Measurements from ENCODE around the gene TTLL6. TPM values are rescaled to one million over a fixed set of nuclear protein-coding genes. Genes with fewer than 3 reads are reported as not detected.

TTLL6 gene
- total and polyA plus RNA-seq, 2 of the 4 experiments (the other 2 are of a cell fraction) = not detected

DNA sequence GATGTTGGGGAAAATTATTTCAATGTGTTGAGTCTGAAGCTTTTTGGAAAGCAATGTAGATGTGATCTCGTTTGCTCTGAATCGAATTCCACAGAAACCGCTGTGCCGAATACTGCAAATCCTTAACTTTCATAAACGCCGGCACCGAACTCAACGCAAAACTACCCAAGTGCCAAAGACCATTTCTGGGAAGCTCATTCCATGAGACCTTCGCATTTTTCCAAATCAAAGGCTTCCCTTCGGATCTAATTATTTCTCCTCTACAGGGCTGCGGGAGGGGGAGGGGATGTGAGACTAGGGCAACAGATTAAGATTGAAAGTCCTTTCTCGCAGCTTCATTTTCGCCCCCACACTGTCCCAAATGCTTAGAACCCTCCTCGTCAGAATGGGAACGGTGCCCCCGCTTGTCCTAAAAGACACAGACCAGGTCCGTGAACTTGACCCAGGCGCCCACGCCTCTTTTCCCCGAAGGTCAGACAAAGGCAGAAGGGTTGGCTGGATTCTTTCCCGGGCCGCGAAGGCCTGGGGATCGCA lies 98.7 kb downstream of the TTLL6 start:
- Histone ChIP-seq H3K36me3 (ENCODE audit: control insufficient read depth, insufficient read depth, low read length) (no peaks in the 10 kb centered on the region), H4K20me1 (ENCODE audit: insufficient read depth, low read length) (0 out of 2 replicates have a peak, but pooled peaks cover 8% of the 10 kb centered on the region), H3K4me3 (ENCODE audit: insufficient read depth, low read depth, low read length) (no peak overlapping the region), H3K23ac (ENCODE audit: low read depth, low read length) (no peak overlapping the region), H2AK5ac (ENCODE audit: low read depth, low read length) (no peak overlapping the region), H4K5ac (ENCODE audit: low read depth, low read length) (no peak overlapping the region), H2AFZ (replicated peaks; ENCODE audit: low read length, poor library complexity) (no peak overlapping the region), H3K4me1 (ENCODE audit: control insufficient read depth, insufficient read depth, low read length) (no peaks in the 10 kb centered on the region), H3K4ac (ENCODE audit: low read depth, low read length) (no peak overlapping the region), H3K27ac (ENCODE audit: insufficient read depth, low read length) (no peak overlapping the region), H4K91ac (ENCODE audit: insufficient read depth, low read depth, low read length) (no peak overlapping the region), H3K9me3 (ENCODE audit: control insufficient read depth, insufficient read depth, low read length) (peaks cover 17% of the 10 kb centered on the region), H3K18ac (ENCODE audit: low read depth, low read length) (no peak overlapping the region), H2BK15ac (ENCODE audit: low read depth, low read length) (no peak overlapping the region), H2BK120ac (ENCODE audit: low read depth, low read length) (no peak overlapping the region), H4K8ac (ENCODE audit: low read depth in 2 of 2, low read length in 2 of 2) (no peak overlapping the region), H2BK20ac (ENCODE audit: low read depth, low read length) (no peak overlapping the region), H3K9ac (ENCODE audit: low read depth, low read length) (no peak overlapping the region), H3K27me3 (ENCODE audit: control insufficient read depth, insufficient read depth, low read length) (peaks cover 77% of the 10 kb centered on the region), H3K4me2 (ENCODE audit: low read depth, low read length) (no peak overlapping the region), H2BK5ac (ENCODE audit: low read depth, low read length, poor library complexity, severe bottlenecking) (no peak overlapping the region), H2AK9ac (replicated peaks; ENCODE audit: low read depth, low read length, poor library complexity) (no peak overlapping the region), H3K9me1 (ENCODE audit: insufficient read depth, low read length) (no peaks in the 10 kb centered on the region), H3K14ac (replicated peaks; ENCODE audit: low read depth, low read length) (no peak overlapping the region), H3K79me1 (ENCODE audit: low read depth in 1 of 2, low read length in 2 of 2) (no peaks in the 10 kb centered on the region), H3K56ac (ENCODE audit: extremely low read depth, insufficient read depth, low read length) (no peak overlapping the region)
- DNase-seq (no peak), ATAC-seq (ENCODE audit: low read depth) (no peak)
- POLR2A ChIA-PET (ENCODE audit: unreplicated experiment) = no interaction called here
- CTCF ChIA-PET = interaction anchor here (0.6 to 0.7 kb wide), 2 partner anchors 97 to 166 kb away, joined by 3 to 9 read pairs; no protein-coding TSS in a partner anchor
- in situ Hi-C loops (cut with MboI; ENCODE audit: low sequenced_read_pairs) (no loop called here), intact Hi-C loops (cut with micrococcal nuclease) (no loop called here), dilution Hi-C loops (cut with HindIII; ENCODE audit: low sequenced_read_pairs, unreplicated experiment) (no loop called here)
- no TSS peak for BruUV-seq (replicated peaks)
- 0% methylated on average over 1 of the region's 24 CpGs; no CpG with 5 or more reads in 1 of the 2 experiments for WGBS, 2 experiments (ENCODE audit: extremely low coverage in 2 of 2, insufficient read length in 1 of 2)
- TF ChIP-seq NFE2L2 (IDR thresholded peaks at IDR 0.05; ENCODE audit: low read depth, low read length) = no peak
- no peak for TF ChIP-seq BHLHE40 (IDR thresholded peaks at IDR 0.05; ENCODE audit: low read depth, low read length)
- no peak for TF ChIP-seq SMC3 (IDR thresholded peaks at IDR 0.05; ENCODE audit: low read depth, low read length)
- TF ChIP-seq, protein P1, sequence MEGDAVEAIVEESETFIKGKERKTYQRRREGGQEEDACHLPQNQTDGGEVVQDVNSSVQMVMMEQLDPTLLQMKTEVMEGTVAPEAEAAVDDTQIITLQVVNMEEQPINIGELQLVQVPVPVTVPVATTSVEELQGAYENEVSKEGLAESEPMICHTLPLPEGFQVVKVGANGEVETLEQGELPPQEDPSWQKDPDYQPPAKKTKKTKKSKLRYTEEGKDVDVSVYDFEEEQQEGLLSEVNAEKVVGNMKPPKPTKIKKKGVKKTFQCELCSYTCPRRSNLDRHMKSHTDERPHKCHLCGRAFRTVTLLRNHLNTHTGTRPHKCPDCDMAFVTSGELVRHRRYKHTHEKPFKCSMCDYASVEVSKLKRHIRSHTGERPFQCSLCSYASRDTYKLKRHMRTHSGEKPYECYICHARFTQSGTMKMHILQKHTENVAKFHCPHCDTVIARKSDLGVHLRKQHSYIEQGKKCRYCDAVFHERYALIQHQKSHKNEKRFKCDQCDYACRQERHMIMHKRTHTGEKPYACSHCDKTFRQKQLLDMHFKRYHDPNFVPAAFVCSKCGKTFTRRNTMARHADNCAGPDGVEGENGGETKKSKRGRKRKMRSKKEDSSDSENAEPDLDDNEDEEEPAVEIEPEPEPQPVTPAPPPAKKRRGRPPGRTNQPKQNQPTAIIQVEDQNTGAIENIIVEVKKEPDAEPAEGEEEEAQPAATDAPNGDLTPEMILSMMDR (conservative IDR thresholded peaks at IDR 0.05; ENCODE audit: low read depth, low read length) = no peak
- no peak for TF ChIP-seq MAFK (IDR thresholded peaks at IDR 0.05; ENCODE audit: low read depth, low read length)
- TF ChIP-seq CHD1 (IDR thresholded peaks at IDR 0.05; ENCODE audit: low read depth, low read length) = no peak
- TF ChIP-seq, protein P2, sequence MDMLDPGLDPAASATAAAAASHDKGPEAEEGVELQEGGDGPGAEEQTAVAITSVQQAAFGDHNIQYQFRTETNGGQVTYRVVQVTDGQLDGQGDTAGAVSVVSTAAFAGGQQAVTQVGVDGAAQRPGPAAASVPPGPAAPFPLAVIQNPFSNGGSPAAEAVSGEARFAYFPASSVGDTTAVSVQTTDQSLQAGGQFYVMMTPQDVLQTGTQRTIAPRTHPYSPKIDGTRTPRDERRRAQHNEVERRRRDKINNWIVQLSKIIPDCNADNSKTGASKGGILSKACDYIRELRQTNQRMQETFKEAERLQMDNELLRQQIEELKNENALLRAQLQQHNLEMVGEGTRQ (IDR thresholded peaks at IDR 0.05; ENCODE audit: low read depth, low read length) = no peak
- no peak for TF ChIP-seq RFX5 (IDR thresholded peaks at IDR 0.05; ENCODE audit: low read depth, low read length)
